Gastroesophageal sphincter (tissue), 3 donors: Measurements from ENCODE around the gene TMEM170A.

Experiments
- POLR2A ChIP-seq, 2 donors: fragments of 450-650 bp; IDR thresholded peaks; one replicate each; pipeline ENCODE4 v1.6.1; 2017; ENCODE audit warnings: antibody characterized with exemption in 2 of 2, mild to moderate bottlenecking in 2 of 2, moderate library complexity in 1 of 2
- TF ChIP-seq, protein P1 (sequence below), 4 experiments: fragments of 200-600 bp in 2 of 4; fragments of 450-650 bp in 2 of 4; sonication (generic) in 1 of 4; IDR thresholded peaks; one replicate each; pipeline ENCODE4 v1.5.1; 2017 to 2019; ENCODE audit warnings: antibody characterized with exemption in 4 of 4, mild to moderate bottlenecking in 2 of 4, moderate library complexity in 2 of 4

DNA sequence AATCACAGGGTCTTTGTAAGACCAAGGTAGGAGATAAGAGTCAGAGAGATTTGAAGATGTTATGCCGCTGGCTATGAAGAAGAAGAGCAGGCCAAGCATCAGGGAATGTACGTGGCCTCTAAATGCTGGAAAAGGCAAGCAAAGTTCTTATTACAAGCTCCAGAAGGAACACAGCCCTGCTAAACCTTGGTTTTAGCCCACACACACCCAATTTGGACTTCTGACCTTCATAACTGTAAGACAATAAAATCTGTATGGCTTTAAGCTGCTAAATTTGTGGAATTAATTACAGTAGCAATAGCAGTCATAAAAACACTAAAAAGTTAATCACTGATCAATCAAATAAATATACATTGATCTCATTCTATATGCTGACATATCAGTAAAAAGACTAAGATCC is 6.0 kb downstream of the TMEM170A start:
- TF ChIP-seq, protein P1, sequence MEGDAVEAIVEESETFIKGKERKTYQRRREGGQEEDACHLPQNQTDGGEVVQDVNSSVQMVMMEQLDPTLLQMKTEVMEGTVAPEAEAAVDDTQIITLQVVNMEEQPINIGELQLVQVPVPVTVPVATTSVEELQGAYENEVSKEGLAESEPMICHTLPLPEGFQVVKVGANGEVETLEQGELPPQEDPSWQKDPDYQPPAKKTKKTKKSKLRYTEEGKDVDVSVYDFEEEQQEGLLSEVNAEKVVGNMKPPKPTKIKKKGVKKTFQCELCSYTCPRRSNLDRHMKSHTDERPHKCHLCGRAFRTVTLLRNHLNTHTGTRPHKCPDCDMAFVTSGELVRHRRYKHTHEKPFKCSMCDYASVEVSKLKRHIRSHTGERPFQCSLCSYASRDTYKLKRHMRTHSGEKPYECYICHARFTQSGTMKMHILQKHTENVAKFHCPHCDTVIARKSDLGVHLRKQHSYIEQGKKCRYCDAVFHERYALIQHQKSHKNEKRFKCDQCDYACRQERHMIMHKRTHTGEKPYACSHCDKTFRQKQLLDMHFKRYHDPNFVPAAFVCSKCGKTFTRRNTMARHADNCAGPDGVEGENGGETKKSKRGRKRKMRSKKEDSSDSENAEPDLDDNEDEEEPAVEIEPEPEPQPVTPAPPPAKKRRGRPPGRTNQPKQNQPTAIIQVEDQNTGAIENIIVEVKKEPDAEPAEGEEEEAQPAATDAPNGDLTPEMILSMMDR (IDR thresholded peaks at IDR 0.05) = no peak
- no peak for TF ChIP-seq POLR2A (IDR thresholded peaks at IDR 0.05)
